Measurements from ENCODE around the gene MACC1.

GRCh38 chr7:20235288-20235687 is 18.1 kb upstream of the MACC1 start:
- TF ChIP-seq ZBTB33 (IDR thresholded peaks at IDR 0.05) (no peak), ATF3 (IDR thresholded peaks at IDR 0.05) (no peak), REST (IDR thresholded peaks at IDR 0.05) (no peak), RAD21 (IDR thresholded peaks at IDR 0.05) (no peak), CTCF (IDR thresholded peaks at IDR 0.05; ENCODE audit: low read depth, low read length, missing input control) (no peak), EGR1 (IDR thresholded peaks at IDR 0.05; ENCODE audit: low read depth in 2 of 2) (no peak), GABPA (IDR thresholded peaks at IDR 0.05 in 1 of 2, conservative IDR thresholded peaks at IDR 0.05 in 1 of 2) (no peak), YY1 (IDR thresholded peaks at IDR 0.05) (no peak), MAX (IDR thresholded peaks at IDR 0.05) (no peak), SP1 (IDR thresholded peaks at IDR 0.05) (no peak), TAF1 (conservative IDR thresholded peaks at IDR 0.05) (no peak)

Data from liver (tissue), 3 donors.